Testis (tissue), 2 donors: Measurements from ENCODE around the gene VPS8.

Source experiments
- POLR2A ChIP-seq: fragments of 450-650 bp; IDR thresholded peaks from one replicate; pipeline ENCODE4 v1.6.1; 2017; ENCODE audit warnings: antibody characterized with exemption, mild to moderate bottlenecking, moderate library complexity
- TF ChIP-seq, protein P1 (sequence below), 3 experiments: fragments of 450-650 bp in 2 of 3; fragments of 200-600 bp in 1 of 3; sonication (generic) in 1 of 3; IDR thresholded peaks; one replicate each; pipeline ENCODE4 v1.5.1; 2016 to 2019; ENCODE audit warnings: antibody characterized with exemption in 3 of 3, mild to moderate bottlenecking in 2 of 3, moderate library complexity in 1 of 3

DNA sequence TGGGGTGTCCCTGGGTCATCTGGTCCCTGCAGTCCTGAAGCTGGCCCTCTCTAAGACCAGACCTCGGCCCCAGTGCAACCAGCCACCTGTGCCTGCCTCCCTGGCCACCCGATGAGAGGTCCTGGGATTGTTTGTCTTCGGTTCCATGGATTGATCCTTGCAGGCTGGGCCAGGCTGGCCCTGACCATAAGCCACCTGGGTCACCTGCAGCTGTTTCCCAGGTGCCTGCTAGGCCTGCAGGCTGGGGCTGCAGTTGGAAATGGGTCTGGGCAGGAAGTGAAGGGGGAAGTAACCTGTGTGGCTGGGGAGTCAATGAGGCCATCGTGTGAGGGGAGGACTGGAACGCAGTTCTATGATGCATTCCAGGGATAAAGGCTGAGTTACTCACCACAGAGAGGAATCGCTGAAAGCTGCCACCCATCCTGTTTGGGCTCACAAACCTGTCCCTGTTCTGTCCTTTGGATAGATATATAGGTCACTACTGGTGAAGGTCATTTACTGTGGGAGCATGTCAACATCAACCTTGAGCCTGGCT, 30.9 kb upstream of the VPS8 start:
- TF ChIP-seq, protein P1, sequence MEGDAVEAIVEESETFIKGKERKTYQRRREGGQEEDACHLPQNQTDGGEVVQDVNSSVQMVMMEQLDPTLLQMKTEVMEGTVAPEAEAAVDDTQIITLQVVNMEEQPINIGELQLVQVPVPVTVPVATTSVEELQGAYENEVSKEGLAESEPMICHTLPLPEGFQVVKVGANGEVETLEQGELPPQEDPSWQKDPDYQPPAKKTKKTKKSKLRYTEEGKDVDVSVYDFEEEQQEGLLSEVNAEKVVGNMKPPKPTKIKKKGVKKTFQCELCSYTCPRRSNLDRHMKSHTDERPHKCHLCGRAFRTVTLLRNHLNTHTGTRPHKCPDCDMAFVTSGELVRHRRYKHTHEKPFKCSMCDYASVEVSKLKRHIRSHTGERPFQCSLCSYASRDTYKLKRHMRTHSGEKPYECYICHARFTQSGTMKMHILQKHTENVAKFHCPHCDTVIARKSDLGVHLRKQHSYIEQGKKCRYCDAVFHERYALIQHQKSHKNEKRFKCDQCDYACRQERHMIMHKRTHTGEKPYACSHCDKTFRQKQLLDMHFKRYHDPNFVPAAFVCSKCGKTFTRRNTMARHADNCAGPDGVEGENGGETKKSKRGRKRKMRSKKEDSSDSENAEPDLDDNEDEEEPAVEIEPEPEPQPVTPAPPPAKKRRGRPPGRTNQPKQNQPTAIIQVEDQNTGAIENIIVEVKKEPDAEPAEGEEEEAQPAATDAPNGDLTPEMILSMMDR (IDR thresholded peaks at IDR 0.05) = no peak
- no peak for TF ChIP-seq POLR2A
